ENCODE data around the gene PAM. TPM values are rescaled to one million over a fixed set of nuclear protein-coding genes. Genes with fewer than 3 reads are reported as not detected.

PAM gene
- total RNA-seq, 6 experiments from 2014 or later: 10.9 to 22.7 (median 16.8) TPM

DNA sequence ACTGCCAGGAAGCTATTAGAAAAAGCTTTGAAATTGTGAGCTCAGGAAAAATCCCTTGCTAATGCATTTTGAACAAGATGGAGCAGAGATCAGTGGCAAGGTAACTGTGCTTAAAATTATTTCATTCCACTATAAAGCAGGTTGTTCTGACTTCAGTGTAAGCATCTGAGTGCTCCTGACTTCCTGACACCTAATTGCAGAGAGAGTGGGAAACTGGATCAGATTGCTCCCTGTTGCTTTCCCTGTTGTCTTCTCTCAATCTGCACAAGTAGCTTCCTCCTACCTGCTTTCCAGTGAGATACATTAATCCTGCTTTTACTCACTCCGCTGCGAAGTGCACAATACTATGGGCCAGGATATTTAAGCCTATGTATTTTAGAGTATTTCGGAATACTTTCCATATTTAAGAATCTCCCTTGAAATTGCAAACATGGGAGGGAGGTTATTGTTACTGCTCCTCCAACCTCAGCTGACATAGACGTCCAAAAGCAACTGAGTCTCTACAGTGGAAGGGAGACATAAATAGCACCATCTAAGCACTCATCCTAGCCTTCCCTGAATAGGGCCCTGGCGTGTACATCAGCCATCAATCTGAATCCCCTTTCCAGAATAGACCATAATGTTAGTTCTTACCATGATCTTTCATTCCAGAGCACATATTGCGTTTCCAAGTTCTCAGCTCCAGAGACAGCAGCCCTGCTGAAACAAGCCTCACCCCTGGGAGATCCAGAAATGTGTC is 178.8 kb downstream of the PAM start:
- Histone ChIP-seq H3K27me3 (no peaks in the 10 kb centered on the region), H3K4me1 (no peaks in the 10 kb centered on the region), H3K9me3 (no peaks in the 10 kb centered on the region), H3K36me3 (no peaks in the 10 kb centered on the region), H3K27ac (no peak overlapping the region), H3K4me3 (no peak overlapping the region)
- WGBS (ENCODE audit: insufficient coverage, low coverage, low lambda C conversion rate, missing lambda C conversion rate): 82% methylated on average over 3 of the region's 6 CpGs
- ATAC-seq (no peak), DNase-seq (no peak)
- no peak for TF ChIP-seq POLR2A (IDR thresholded peaks at IDR 0.05)
- intact Hi-C loops (cut with DNase I): no loop called here

DNA sequence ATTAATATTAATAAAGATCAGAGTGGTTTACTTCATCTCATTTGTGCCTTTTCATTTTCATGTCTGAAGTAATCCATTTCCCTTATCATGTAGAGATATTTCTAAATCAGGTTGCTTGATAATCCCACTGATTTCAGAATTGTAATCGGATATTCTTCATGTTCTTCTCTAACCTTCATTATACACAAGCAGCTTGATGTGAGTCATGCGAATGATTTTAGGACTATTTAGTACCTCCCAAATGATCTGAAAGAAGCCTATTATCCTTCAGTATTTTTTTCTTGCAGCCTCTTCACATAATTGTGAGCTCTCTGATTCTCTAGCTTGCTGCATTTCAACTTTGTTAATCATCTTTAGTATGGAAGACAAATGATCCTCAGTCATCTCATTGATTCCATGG is 182.8 kb downstream of the PAM start:
- intact Hi-C loops (cut with DNase I): no loop called here
- Histone ChIP-seq H3K27me3 (no peaks in the 10 kb centered on the region), H3K36me3 (no peaks in the 10 kb centered on the region), H3K27ac (no peak overlapping the region), H3K4me3 (no peak overlapping the region), H3K4me1 (no peaks in the 10 kb centered on the region), H3K9me3 (no peaks in the 10 kb centered on the region)
- DNase-seq (no peak), ATAC-seq (no peak)
- no peak for TF ChIP-seq POLR2A (IDR thresholded peaks at IDR 0.05)
- TF ChIP-seq, protein P1, sequence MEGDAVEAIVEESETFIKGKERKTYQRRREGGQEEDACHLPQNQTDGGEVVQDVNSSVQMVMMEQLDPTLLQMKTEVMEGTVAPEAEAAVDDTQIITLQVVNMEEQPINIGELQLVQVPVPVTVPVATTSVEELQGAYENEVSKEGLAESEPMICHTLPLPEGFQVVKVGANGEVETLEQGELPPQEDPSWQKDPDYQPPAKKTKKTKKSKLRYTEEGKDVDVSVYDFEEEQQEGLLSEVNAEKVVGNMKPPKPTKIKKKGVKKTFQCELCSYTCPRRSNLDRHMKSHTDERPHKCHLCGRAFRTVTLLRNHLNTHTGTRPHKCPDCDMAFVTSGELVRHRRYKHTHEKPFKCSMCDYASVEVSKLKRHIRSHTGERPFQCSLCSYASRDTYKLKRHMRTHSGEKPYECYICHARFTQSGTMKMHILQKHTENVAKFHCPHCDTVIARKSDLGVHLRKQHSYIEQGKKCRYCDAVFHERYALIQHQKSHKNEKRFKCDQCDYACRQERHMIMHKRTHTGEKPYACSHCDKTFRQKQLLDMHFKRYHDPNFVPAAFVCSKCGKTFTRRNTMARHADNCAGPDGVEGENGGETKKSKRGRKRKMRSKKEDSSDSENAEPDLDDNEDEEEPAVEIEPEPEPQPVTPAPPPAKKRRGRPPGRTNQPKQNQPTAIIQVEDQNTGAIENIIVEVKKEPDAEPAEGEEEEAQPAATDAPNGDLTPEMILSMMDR (IDR thresholded peaks at IDR 0.05): no peak
- 74% methylated on average over 2 of the region's 2 CpGs for WGBS (ENCODE audit: insufficient coverage, low coverage, low lambda C conversion rate, missing lambda C conversion rate)

DNA sequence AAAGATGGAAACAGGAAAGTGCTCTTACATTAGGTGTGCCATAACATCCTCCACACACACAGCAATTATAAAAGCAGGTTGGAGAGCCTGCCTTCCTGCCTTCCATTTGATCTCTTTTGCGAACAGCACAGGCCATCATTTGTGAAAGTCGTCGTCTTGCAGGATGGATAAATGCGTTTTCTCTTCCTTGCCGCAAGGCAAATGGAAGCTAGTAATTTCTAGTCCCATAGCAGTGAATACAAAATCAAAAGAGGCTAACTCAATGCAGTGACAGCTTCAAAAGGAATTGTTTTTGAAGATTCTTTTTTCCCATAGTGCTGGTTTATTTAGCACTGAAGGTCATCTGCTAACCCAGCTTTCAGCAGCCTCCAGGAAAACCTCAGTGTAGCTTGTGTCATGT is 186.0 kb downstream of the PAM start:
- DNase-seq (no peak), ATAC-seq (no peak)
- H3K4me1 ChIP-seq: no peaks in the 10 kb centered on the region
- intact Hi-C loops (cut with DNase I): no loop called here
- no peak for TF ChIP-seq POLR2A (IDR thresholded peaks at IDR 0.05)
- TF ChIP-seq, protein P1 (IDR thresholded peaks at IDR 0.05): no peak
- H3K27me3 ChIP-seq: no peaks in the 10 kb centered on the region
- no peak overlapping the region for H3K4me3 ChIP-seq
- 95% methylated on average over 5 of the region's 5 CpGs for WGBS (ENCODE audit: insufficient coverage, low coverage, low lambda C conversion rate, missing lambda C conversion rate)
- H3K27ac ChIP-seq: no peak overlapping the region
- H3K36me3 ChIP-seq: no peaks in the 10 kb centered on the region
- no peaks in the 10 kb centered on the region for H3K9me3 ChIP-seq

DNA sequence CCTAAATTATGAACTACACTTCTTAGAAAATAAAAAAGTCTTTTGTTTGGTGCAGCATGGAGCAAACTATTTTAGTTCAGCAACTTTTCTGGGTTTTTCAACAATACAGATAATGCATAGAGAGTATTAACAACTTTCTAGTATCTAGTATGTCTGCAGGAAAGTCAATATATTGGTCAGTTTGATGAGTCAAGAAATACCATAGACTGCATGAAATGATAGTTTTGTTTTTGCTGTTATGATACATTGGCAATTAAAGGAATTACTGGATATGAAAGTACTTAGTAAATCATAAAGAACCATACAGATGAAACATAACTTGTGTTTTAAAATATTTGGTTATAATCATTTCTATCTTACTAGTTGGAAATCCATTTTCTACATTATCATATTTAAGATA is 191.3 kb downstream of the PAM start:
- Histone ChIP-seq H3K27ac (no peak overlapping the region), H3K9me3 (no peaks in the 10 kb centered on the region), H3K27me3 (no peaks in the 10 kb centered on the region), H3K36me3 (no peaks in the 10 kb centered on the region), H3K4me1 (no peaks in the 10 kb centered on the region), H3K4me3 (no peak overlapping the region)
- TF ChIP-seq POLR2A (IDR thresholded peaks at IDR 0.05): no peak
- TF ChIP-seq, protein P1 (IDR thresholded peaks at IDR 0.05): no peak
- intact Hi-C loops (cut with DNase I): no loop called here
- DNase-seq (no peak), ATAC-seq (no peak)

DNA sequence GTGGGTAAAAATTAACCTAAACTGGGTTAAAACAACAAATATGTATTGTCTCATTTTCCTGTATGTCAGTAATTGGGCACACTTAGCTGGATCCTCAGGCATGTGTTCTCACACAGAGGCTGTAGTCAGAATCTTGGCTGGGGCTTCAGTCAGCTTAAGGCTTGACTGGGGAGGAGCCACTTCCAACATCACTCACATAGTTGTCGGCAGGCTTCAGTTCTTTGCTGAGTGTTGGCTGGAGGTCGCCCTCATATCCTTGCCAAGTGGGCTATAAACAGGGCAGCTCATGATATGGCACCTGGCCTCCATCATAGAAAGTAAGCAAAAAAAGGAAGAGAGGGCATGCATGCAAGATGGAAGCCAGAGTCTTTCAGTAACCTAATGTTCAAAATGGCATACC is 191.9 kb downstream of the PAM start:
- Histone ChIP-seq H3K36me3 (no peaks in the 10 kb centered on the region), H3K27me3 (no peaks in the 10 kb centered on the region), H3K27ac (no peak overlapping the region), H3K4me1 (no peaks in the 10 kb centered on the region), H3K9me3 (no peaks in the 10 kb centered on the region), H3K4me3 (no peak overlapping the region)
- intact Hi-C loops (cut with DNase I): no loop called here
- TF ChIP-seq POLR2A (IDR thresholded peaks at IDR 0.05): no peak
- TF ChIP-seq, protein P1 (IDR thresholded peaks at IDR 0.05): no peak
- 94% methylated on average over 2 of the region's 2 CpGs for WGBS (ENCODE audit: insufficient coverage, low coverage, low lambda C conversion rate, missing lambda C conversion rate)
- ATAC-seq (no peak), DNase-seq (no peak)
